SH-SY5Y (cell line): ENCODE measurements around the gene RNF212B.

Experiments used
- GATA2 ChIP-seq: IDR thresholded peaks from 2 replicates; pipeline ENCODE4 v1.6.1; 2011; ENCODE audit warnings: mild to moderate bottlenecking, low read depth, low read length
- GATA3 ChIP-seq: IDR thresholded peaks from 2 replicates; pipeline ENCODE4 v1.6.1; 2011; ENCODE audit warnings: low read depth, mild to moderate bottlenecking, low read length, moderate library complexity

DNA sequence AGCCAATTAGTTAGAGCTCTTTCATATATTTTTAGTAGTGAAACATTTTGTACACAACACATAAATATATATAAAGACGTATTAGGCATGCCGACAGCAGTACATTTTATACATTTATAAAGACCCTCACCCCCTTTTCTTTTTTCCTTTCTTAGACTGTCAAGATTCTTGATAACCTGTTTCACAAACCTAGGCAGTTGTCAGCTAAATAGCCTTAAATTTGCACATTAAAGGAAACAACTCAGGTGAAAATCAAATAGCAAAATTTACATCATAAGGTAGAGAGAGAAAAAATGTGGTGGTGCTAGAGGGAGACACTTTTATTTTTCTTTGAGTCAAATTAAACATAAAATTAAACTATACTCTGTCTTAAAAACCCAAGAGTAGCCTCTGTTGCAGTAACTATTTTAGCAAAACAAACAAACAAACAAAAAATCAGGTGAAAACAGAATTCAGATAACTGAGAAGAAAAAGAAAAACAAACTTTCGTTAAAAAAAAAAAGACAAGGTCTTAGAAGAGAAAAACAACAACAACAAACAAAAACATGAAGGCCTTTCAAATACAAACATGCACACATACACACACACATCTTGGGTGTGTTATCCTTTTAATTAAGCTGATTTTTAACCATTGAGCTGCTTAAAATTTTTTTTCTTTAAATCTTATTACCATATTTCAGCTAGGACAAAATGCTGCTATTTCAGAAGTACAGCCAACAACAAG is 31.2 kb upstream of the RNF212B start:
- TF ChIP-seq GATA3 (no peak), GATA2 (no peak)
